Transverse colon (tissue), 3 donors: ENCODE measurements around the gene TNXB.

Experiments used
- CTCF ChIP-seq, 5 experiments: fragments of 200-600 bp in 3 of 5; fragments of 450-650 bp in 2 of 5; sonication (generic) in 3 of 5; IDR thresholded peaks; 1 replicate in 2 of 5; 2 replicates in 3 of 5; pipeline ENCODE4 v1.5.1; 2016 to 2017; ENCODE audit warnings: antibody characterized with exemption in 5 of 5, inconsistent platforms in 3 of 5, mild to moderate bottlenecking in 2 of 5, moderate library complexity in 1 of 5
- EP300 ChIP-seq: sonication (generic); formaldehyde crosslinking; IDR thresholded peaks from one replicate; pipeline ENCODE4 v1.6.1; 2017; ENCODE audit warnings: antibody characterized with exemption, low read depth
- POLR2A ChIP-seq: fragments of 450-650 bp; IDR thresholded peaks from one replicate; pipeline ENCODE4 v1.6.1; 2016; ENCODE audit warnings: antibody characterized with exemption, mild to moderate bottlenecking, moderate library complexity

- TF ChIP-seq CTCF (IDR thresholded peaks at IDR 0.05): no peak
- TF ChIP-seq POLR2A: no peak
- no peak for TF ChIP-seq EP300
These were observed 977 bp downstream of the TNXB start for GRCh38 chr6:32108094-32108627.
